ENCODE measurements around the gene RHOA.
"Not testable (repeated sequence)": the region's sequence is repeated elsewhere in the genome, so short reads cannot be mapped to it uniquely, and the experiment has no call there.

Gene RHOA

DNA sequence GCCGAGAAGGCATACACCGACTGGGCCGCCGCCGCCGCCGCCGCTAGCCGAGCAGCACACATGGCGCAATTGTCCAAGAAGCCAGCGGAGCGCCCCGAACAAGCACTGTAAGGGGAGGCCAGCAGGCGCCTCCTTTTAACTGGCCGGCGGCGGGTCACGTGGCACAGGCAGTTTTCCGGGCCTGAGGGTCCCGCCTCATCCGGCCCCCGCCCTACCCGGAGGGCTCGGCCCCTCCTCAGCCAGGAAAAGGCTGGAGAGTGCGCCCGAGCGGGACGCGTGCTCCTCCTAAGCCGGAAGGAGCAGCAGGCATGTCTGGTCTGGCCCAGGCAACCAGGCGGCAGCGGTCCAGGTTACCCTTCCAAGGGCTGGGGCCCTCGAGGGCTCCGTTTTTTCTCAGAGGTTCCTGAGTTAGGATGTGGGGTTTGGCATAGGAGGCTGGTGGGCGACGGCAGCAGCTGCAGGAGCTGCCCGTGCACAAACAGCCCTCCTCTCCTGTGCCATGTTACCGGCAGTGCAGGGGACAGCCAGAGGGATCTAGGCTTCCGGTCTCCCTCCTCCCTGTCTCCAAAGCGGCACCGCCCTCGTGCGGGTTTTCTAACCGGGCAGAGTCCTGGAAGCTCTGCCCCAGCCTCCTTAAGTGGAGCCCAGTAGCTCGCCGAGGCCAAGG lies 53.4 kb downstream of the RHOA start, which contains the start of gene GPX1:
GPX1 (minus strand) TSS at position 137 of the 667 bp plus-strand sequence; CDS start at position 62, 75 bp downstream.
- peaks cover 13 to 42% (median 33%) of the 10 kb centered on the region in 4 experiments for H3K4me1 ChIP-seq (ENCODE audit: control extremely low read depth in 1 of 4, control insufficient read depth in 4 of 4, insufficient read depth in 4 of 4, low read length in 3 of 4)
- H3K27ac ChIP-seq (ENCODE audit: insufficient read depth in 1 of 2, low read depth in 1 of 2, low read length in 2 of 2, poor library complexity in 1 of 2, severe bottlenecking in 2 of 2), result peak within 1 kb of the TSS; percentile 92 to 93
- H3K4me3 ChIP-seq (ENCODE audit: control insufficient read depth in 1 of 7, extremely low read depth in 1 of 7, insufficient read depth in 4 of 7, low read depth in 2 of 7, low read length in 6 of 7), result peak within 1 kb of the TSS; percentile 64 to 96 (median 86)
- peaks cover 3 to 53% (median 45%) of the 10 kb centered on the region in 4 experiments for H3K36me3 ChIP-seq (ENCODE audit: control insufficient read depth in 4 of 4, insufficient read depth in 4 of 4, low read length in 3 of 4)
- peak; percentile 82 to 91 (median 88) for DNase-seq
- 0% methylated on average over 35 of the region's 46 CpGs for WGBS (ENCODE audit: insufficient coverage)
- no peaks in the 10 kb centered on the region for H3K9me3 ChIP-seq (ENCODE audit: control extremely low read depth in 1 of 5, control insufficient read depth in 4 of 5, insufficient read depth in 2 of 5, low read depth in 1 of 5, low read length in 4 of 5)
- POLR2A ChIA-PET, result interaction anchor here (0.6 to 4.7 kb wide), 6 partner anchors 13 to 91 kb away, joined by 3 to 51 read pairs (median 6); partner anchors contain the start of genes RHOA, TCTA and USP4
- no peaks in the 10 kb centered on the region for H3K27me3 ChIP-seq (replicated peaks in 2 of 5; ENCODE audit: control insufficient read depth in 4 of 5, insufficient read depth in 5 of 5, low read length in 4 of 5)
- CTCF ChIA-PET, result interaction anchor here (1.0 to 9.3 kb wide), 10 partner anchors 8 to 89 kb away, joined by 3 to 50 read pairs (median 4); partner anchors contain the start of genes AMT and USP4

DNA sequence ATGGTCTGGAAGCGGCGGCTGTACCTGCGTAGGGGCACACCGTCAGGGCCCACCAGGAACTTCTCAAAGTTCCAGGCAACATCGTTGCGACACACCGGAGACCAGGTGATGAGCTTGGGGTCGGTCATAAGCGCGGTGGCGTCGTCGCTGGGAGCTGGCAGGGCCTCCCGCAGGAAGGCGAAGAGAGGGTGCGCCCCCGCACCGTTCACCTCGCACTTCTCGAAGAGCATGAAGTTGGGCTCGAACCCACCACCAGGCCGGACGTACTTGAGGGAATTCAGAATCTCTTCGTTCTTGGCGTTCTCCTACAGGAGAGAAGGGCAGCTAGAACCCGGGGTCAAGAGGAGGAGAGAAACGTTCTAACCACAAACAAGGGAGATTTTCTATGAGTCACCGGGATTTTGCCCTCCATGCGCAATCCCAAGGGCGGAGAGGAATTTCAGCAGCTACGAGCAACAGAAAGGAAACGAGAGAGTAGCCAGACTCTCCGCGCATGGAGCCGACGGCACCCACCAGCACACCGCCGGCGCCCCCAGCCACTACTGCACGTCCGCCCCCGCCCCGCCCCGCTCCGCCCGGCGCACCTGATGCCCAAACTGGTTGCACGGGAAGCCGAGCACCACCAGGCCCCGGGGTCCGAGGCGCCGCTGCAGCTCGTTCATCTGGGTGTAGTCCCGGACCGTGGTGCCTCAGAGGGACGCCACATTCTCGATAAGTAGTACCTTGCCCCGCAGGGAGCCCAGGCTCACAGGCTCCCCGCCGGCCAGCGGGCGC lies 54.1 kb downstream of the RHOA start:
- CTCF ChIA-PET, result interaction anchor here (1.1 to 9.3 kb wide), 5 partner anchors 9 to 65 kb away, joined by 3 to 50 read pairs (median 4); partner anchors contain the start of genes AMT and USP4
- peak in 2 of 3 donors; percentile 49 to 52 for DNase-seq
- Histone ChIP-seq H3K27ac (ENCODE audit: insufficient read depth in 1 of 2, low read depth in 1 of 2, low read length in 2 of 2, poor library complexity in 1 of 2, severe bottlenecking in 2 of 2) (peak overlapping the region; percentile 92 to 93), H3K4me1 (ENCODE audit: control extremely low read depth in 1 of 4, control insufficient read depth in 4 of 4, insufficient read depth in 4 of 4, low read length in 3 of 4) (peaks cover 18 to 49% (median 39%) of the 10 kb centered on the region in 4 experiments), H3K36me3 (ENCODE audit: control insufficient read depth in 4 of 4, insufficient read depth in 4 of 4, low read length in 3 of 4) (peaks cover 3 to 48% (median 40%) of the 10 kb centered on the region in 4 experiments), H3K4me3 (ENCODE audit: control insufficient read depth in 1 of 7, extremely low read depth in 1 of 7, insufficient read depth in 4 of 7, low read depth in 2 of 7, low read length in 6 of 7) (peak overlapping the region; percentile 64 to 96 (median 86))
- not testable (repeated sequence) for H3K27me3 ChIP-seq (replicated peaks in 2 of 5; ENCODE audit: control insufficient read depth in 4 of 5, insufficient read depth in 5 of 5, low read length in 4 of 5); H3K9me3 ChIP-seq (ENCODE audit: control extremely low read depth in 1 of 5, control insufficient read depth in 4 of 5, insufficient read depth in 2 of 5, low read depth in 1 of 5, low read length in 4 of 5)
- POLR2A ChIA-PET, result interaction anchor here (1.2 to 4.7 kb wide), 4 partner anchors 12 to 54 kb away, joined by 5 to 51 read pairs (median 12); partner anchors contain the start of genes RHOA, TCTA and USP4
- WGBS (ENCODE audit: insufficient coverage), result 0% methylated on average over 44 of the region's 63 CpGs

DNA sequence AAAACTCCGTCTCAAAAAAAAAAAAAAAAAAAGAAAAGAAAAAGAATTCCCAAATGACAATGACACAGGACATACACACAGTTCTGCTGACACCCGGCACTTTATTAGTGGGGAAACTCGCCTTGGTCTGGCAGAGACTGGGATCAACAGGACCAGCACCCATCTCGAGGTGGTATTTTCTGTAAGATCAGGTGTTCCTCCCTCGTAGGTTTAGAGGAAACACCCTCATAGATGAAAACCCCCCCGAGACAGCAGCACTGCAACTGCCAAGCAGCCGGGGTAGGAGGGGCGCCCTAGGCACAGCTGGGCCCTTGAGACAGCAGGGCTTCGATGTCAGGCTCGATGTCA lies 54.7 kb downstream of the RHOA start:
- CTCF ChIA-PET, result interaction anchor here (1.1 to 9.3 kb wide), 4 partner anchors 9 to 18 kb away, joined by 3 to 50 read pairs (median 4); partner anchors contain the start of gene USP4
- Histone ChIP-seq H3K27ac (ENCODE audit: insufficient read depth in 1 of 2, low read depth in 1 of 2, low read length in 2 of 2, poor library complexity in 1 of 2, severe bottlenecking in 2 of 2) (peak overlapping the region; percentile 92 to 93), H3K36me3 (ENCODE audit: control insufficient read depth in 4 of 4, insufficient read depth in 4 of 4, low read length in 3 of 4) (peaks cover 3 to 42% (median 34%) of the 10 kb centered on the region in 4 experiments), H3K4me3 (ENCODE audit: control insufficient read depth in 1 of 7, extremely low read depth in 1 of 7, insufficient read depth in 4 of 7, low read depth in 2 of 7, low read length in 6 of 7) (peak overlapping the region; percentile 38 to 96 (median 86)), H3K4me1 (ENCODE audit: control extremely low read depth in 1 of 4, control insufficient read depth in 4 of 4, insufficient read depth in 4 of 4, low read length in 3 of 4) (peaks cover 24 to 54% (median 44%) of the 10 kb centered on the region in 4 experiments)
- 60% methylated on average over 1 of the region's 10 CpGs for WGBS (ENCODE audit: insufficient coverage)
- DNase-seq, result peak in 2 of 3 donors; percentile 49 to 56
- H3K27me3 ChIP-seq (replicated peaks in 2 of 5; ENCODE audit: control insufficient read depth in 4 of 5, insufficient read depth in 5 of 5, low read length in 4 of 5); H3K9me3 ChIP-seq (ENCODE audit: control extremely low read depth in 1 of 5, control insufficient read depth in 4 of 5, insufficient read depth in 2 of 5, low read depth in 1 of 5, low read length in 4 of 5): not testable (repeated sequence)
- POLR2A ChIA-PET, result interaction anchor here (1.2 to 4.7 kb wide), 3 partner anchors 12 to 17 kb away, joined by 5 to 51 read pairs (median 18); partner anchors contain the start of gene USP4

DNA sequence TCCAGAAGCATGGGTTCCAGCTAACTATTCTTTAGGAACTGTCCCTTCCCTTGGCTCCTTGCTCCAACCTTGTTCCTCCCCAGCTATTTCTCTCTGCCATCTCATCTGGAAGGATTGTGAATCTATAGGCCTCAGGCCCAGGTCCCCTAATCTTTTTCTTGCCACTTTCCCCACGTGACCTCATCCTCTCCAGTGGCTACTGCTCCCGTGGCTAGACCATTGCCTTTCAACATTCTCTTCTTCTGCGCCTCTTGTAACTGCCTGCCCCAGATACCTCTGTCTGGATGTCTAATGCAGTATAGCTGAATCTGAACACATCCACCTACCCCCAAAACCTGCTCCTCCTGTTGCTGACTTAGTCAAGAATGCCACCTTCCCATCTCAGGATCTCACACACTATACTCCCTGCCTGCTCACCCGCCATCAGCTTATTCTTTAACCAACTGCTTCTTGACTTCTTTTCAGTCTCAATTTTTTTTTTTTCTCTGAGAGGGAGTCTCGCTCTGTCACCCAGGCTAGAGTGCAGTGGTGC lies 58.8 kb downstream of the RHOA start:
- Histone ChIP-seq H3K9me3 (ENCODE audit: control extremely low read depth in 1 of 5, control insufficient read depth in 4 of 5, insufficient read depth in 2 of 5, low read depth in 1 of 5, low read length in 4 of 5) (no peaks in the 10 kb centered on the region), H3K36me3 (ENCODE audit: control insufficient read depth in 4 of 4, insufficient read depth in 4 of 4, low read length in 3 of 4) (peaks cover 0 to 16% (median 11%) of the 10 kb centered on the region in 4 experiments), H3K27ac (ENCODE audit: insufficient read depth in 1 of 2, low read depth in 1 of 2, low read length in 2 of 2, poor library complexity in 1 of 2, severe bottlenecking in 2 of 2) (peak overlapping the region in 1 of 2 experiments; percentile 75), H3K4me3 (ENCODE audit: control insufficient read depth in 1 of 7, extremely low read depth in 1 of 7, insufficient read depth in 4 of 7, low read depth in 2 of 7, low read length in 6 of 7) (no peak overlapping the region), H3K27me3 (replicated peaks in 2 of 5; ENCODE audit: control insufficient read depth in 4 of 5, insufficient read depth in 5 of 5, low read length in 4 of 5) (no peaks in the 10 kb centered on the region), H3K4me1 (ENCODE audit: control extremely low read depth in 1 of 4, control insufficient read depth in 4 of 4, insufficient read depth in 4 of 4, low read length in 3 of 4) (peaks cover 27 to 68% (median 64%) of the 10 kb centered on the region in 4 experiments)
- no peak for DNase-seq
- ChIA-PET POLR2A (interaction anchor here (0.7 to 4.2 kb wide), 3 partner anchors 8 to 13 kb away, joined by 3 to 30 read pairs (median 7); partner anchors contain the start of gene USP4), CTCF (interaction anchor here (0.8 to 2.4 kb wide), 3 partner anchors 11 to 56 kb away, joined by 4 to 21 read pairs (median 4); partner anchors contain the start of gene USP4)
- 81% methylated on average over 3 of the region's 5 CpGs for WGBS (ENCODE audit: insufficient coverage)

DNA sequence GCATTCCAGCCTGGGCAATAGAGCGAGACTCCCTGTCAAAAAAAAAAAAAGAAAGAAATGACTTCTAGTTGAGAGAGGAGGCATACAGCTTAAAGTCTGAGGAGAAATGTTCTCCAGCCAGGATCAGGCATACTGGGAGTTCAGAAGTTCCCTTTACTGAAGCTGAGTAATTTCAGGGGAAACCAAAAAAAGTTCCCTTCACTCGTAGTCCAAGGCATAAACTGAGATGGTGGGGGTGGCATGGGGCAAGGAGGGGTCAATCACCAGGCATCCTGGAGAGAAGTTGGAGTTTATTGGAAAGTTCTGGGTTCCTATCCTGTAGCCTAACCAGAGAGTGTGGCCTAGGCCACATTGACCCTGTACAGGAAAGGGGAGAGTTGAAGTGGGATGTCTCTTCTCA lies 59.5 kb downstream of the RHOA start:
- no peak for DNase-seq
- peaks cover 0 to 15% (median 10%) of the 10 kb centered on the region in 4 experiments for H3K36me3 ChIP-seq (ENCODE audit: control insufficient read depth in 4 of 4, insufficient read depth in 4 of 4, low read length in 3 of 4)
- peak overlapping the region in 1 of 7 experiments; percentile 20 for H3K4me3 ChIP-seq (ENCODE audit: control insufficient read depth in 1 of 7, extremely low read depth in 1 of 7, insufficient read depth in 4 of 7, low read depth in 2 of 7, low read length in 6 of 7)
- no peaks in the 10 kb centered on the region for H3K9me3 ChIP-seq (ENCODE audit: control extremely low read depth in 1 of 5, control insufficient read depth in 4 of 5, insufficient read depth in 2 of 5, low read depth in 1 of 5, low read length in 4 of 5)
- ChIA-PET POLR2A (interaction anchor here (1.0 to 4.2 kb wide), 2 partner anchors 9 to 12 kb away, joined by 7 to 30 read pairs; partner anchors contain the start of gene USP4), CTCF (interaction anchor here (0.8 to 2.4 kb wide), 3 partner anchors 10 to 57 kb away, joined by 4 to 21 read pairs (median 4); partner anchors contain the start of gene USP4)
- H3K27me3 ChIP-seq (replicated peaks in 2 of 5; ENCODE audit: control insufficient read depth in 4 of 5, insufficient read depth in 5 of 5, low read length in 4 of 5), result no peaks in the 10 kb centered on the region
- H3K4me1 ChIP-seq (ENCODE audit: control extremely low read depth in 1 of 4, control insufficient read depth in 4 of 4, insufficient read depth in 4 of 4, low read length in 3 of 4), result peaks cover 27 to 67% (median 63%) of the 10 kb centered on the region in 4 experiments
- H3K27ac ChIP-seq (ENCODE audit: insufficient read depth in 1 of 2, low read depth in 1 of 2, low read length in 2 of 2, poor library complexity in 1 of 2, severe bottlenecking in 2 of 2), result peak overlapping the region; percentile 37 to 75
- 50% methylated on average over 2 of the region's 2 CpGs for WGBS (ENCODE audit: insufficient coverage)

DNA sequence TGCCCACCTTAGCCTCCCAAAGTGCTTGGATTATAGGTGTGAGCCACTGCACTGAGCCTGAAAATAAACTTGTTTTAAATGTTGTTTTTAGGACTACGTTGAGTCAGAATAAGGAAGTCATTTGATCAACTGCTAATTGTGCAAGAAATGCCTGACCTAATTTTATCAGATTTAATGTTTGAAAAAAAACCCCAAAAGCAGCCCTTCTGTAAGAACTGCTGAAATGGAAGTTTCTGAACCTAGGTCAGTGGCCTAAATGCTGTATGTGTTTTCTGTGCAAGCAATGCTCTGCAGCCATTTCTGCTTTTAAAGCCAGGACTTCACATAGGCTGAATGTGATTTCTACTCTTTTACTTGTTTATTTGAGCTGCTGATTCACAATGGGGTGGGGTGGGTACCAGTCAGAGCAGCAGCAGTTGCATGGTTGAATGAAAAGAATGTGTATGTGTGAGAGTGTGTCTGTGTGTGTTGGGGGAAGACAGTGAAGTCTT lies 60.2 kb downstream of the RHOA start:
- H3K4me1 ChIP-seq (ENCODE audit: control extremely low read depth in 1 of 4, control insufficient read depth in 4 of 4, insufficient read depth in 4 of 4, low read length in 3 of 4), result peaks cover 25 to 67% (median 64%) of the 10 kb centered on the region in 4 experiments
- no peaks in the 10 kb centered on the region for H3K27me3 ChIP-seq (replicated peaks in 2 of 5; ENCODE audit: control insufficient read depth in 4 of 5, insufficient read depth in 5 of 5, low read length in 4 of 5)
- H3K36me3 ChIP-seq (ENCODE audit: control insufficient read depth in 4 of 4, insufficient read depth in 4 of 4, low read length in 3 of 4), result peaks cover 0 to 12% (median 9%) of the 10 kb centered on the region in 4 experiments
- H3K27ac ChIP-seq (ENCODE audit: insufficient read depth in 1 of 2, low read depth in 1 of 2, low read length in 2 of 2, poor library complexity in 1 of 2, severe bottlenecking in 2 of 2), result peak overlapping the region; percentile 37 to 75
- 0% methylated on average over 1 of the region's 1 CpG for WGBS (ENCODE audit: insufficient coverage)
- DNase-seq, result peak in 2 of 3 donors; percentile 69 to 79
- no peaks in the 10 kb centered on the region for H3K9me3 ChIP-seq (ENCODE audit: control extremely low read depth in 1 of 5, control insufficient read depth in 4 of 5, insufficient read depth in 2 of 5, low read depth in 1 of 5, low read length in 4 of 5)
- POLR2A ChIA-PET, result interaction anchor here (4.2 kb wide), 1 partner anchor 12 kb away, joined by 30 read pairs; the partner anchor contains the start of gene USP4
- H3K4me3 ChIP-seq (ENCODE audit: control insufficient read depth in 1 of 7, extremely low read depth in 1 of 7, insufficient read depth in 4 of 7, low read depth in 2 of 7, low read length in 6 of 7), result peak overlapping the region in 2 of 7 experiments; percentile 3 to 33
- CTCF ChIA-PET, result interaction anchor here (1.2 to 4.1 kb wide), 3 partner anchors 8 to 12 kb away, joined by 5 to 21 read pairs (median 18); partner anchors contain the start of gene USP4

Measured in common myeloid progenitor, CD34-positive (primary cell).